GM18526 (cell line): Measurements from ENCODE around the gene RABGGTB.

Experiments used
- POLR2A ChIP-seq: IDR thresholded peaks from 3 replicates; pipeline ENCODE4 v1.6.1; 2011; ENCODE audit not compliant: insufficient read length; ENCODE audit errors: extremely low read depth

The RABGGTB gene

GRCh38 chr1:75785983-75786853 lies at the start of gene RABGGTB:
RABGGTB (plus strand) TSS chr1:75786256; CDS start chr1:75786272, 16 bp downstream.
- TF ChIP-seq POLR2A = peak; percentile 99

GRCh38 chr1:75742047-75742625 lies 43.9 kb upstream of the RABGGTB start:
- TF ChIP-seq POLR2A = no peak

GRCh38 chr1:75745276-75745675 lies 40.8 kb upstream of the RABGGTB start:
- TF ChIP-seq POLR2A = no peak

- TF ChIP-seq POLR2A = no peak
Measured at GRCh38 chr1:75764057-75764655, 21.9 kb upstream of the RABGGTB start.

- no peak for TF ChIP-seq POLR2A
Measured at GRCh38 chr1:75765697-75766355, 20.2 kb upstream of the RABGGTB start.

- TF ChIP-seq POLR2A = no peak
Measured at GRCh38 chr1:75768016-75768415, 18.0 kb upstream of the RABGGTB start.

- no peak for TF ChIP-seq POLR2A
Measured at GRCh38 chr1:75770761-75771160, 15.3 kb upstream of the RABGGTB start.

GRCh38 chr1:75771978-75772377 lies 14.1 kb upstream of the RABGGTB start:
- no peak for TF ChIP-seq POLR2A

- TF ChIP-seq POLR2A = no peak
Measured at GRCh38 chr1:75785320-75785982, 605 bp upstream of the RABGGTB start.

GRCh38 chr1:75786901-75787493 lies 941 bp downstream of the RABGGTB start:
- TF ChIP-seq POLR2A = no peak

- TF ChIP-seq POLR2A = no peak
Measured at GRCh38 chr1:75787524-75787923, 1.5 kb downstream of the RABGGTB start.

- TF ChIP-seq POLR2A = no peak
Measured at GRCh38 chr1:75789988-75790387, 3.9 kb downstream of the RABGGTB start.

- no peak for TF ChIP-seq POLR2A
Measured at GRCh38 chr1:75791022-75791421, 5.0 kb downstream of the RABGGTB start.

- TF ChIP-seq POLR2A = no peak
Measured at GRCh38 chr1:75792091-75792490, 6.0 kb downstream of the RABGGTB start.

- TF ChIP-seq POLR2A = no peak
Measured at GRCh38 chr1:75794382-75794781, 8.3 kb downstream of the RABGGTB start.
